B cell (primary cell): ENCODE measurements around the gene MOB3B. TPM values are rescaled to one million over a fixed set of nuclear protein-coding genes. Genes with fewer than 3 reads are reported as not detected.
A peak's percentile ranks its signal among the peaks of the same experiment; 100 is the strongest.

ENCODE experiments used
- ATAC-seq: fragments of 200-7000 bp; cut with Tn5 transposase; one replicate; pipeline ENCODE4 v1.10.0; 2021; ENCODE audit warnings: low read depth, mild to moderate bottlenecking, moderate number of reproducible peaks, moderate library complexity
- CTCF ChIA-PET: fragments of 350-600 bp; sonication (Branson Sonifier 250); formaldehyde crosslinking; loops from one replicate; lab custom pipeline; 2021; ENCODE audit warnings: antibody characterized with exemption, inconsistent platforms; lab: Charles Lee
- POLR2A ChIA-PET: fragments of 350-600 bp; sonication (Branson Sonifier 250); formaldehyde crosslinking; loops from one replicate; lab custom pipeline; 2021; ENCODE audit warnings: antibody characterized with exemption; lab: Charles Lee
- DNase-seq: peaks from one replicate; pipeline ENCODE4 v3.0.0; 2013
- H2AFZ ChIP-seq: 2 replicates; pipeline ENCODE4 v1.6.1; 2012; ENCODE audit warnings: mild to moderate bottlenecking, low read depth, low read length; ENCODE audit not compliant: insufficient read depth, poor library complexity, severe bottlenecking
- H3K27ac ChIP-seq, 2 donors: 1 replicate in 1 of 2; 2 replicates in 1 of 2; pipeline ENCODE4 v1.5.1; 2012 to 2013; ENCODE audit warnings: low read length in 2 of 2, mild to moderate bottlenecking in 2 of 2, moderate library complexity in 1 of 2
- H3K27me3 ChIP-seq, 4 experiments: fragments of 200-600 bp in 1 of 4; sonication (generic) in 1 of 4; replicated peaks in 1 of 4; 1 replicate in 2 of 4; 2 replicates in 2 of 4; pipeline versions ENCODE4 v1.6.1 to v1.7.0; 2013 to 2016; ENCODE audit warnings: low read length in 3 of 4, mild to moderate bottlenecking in 2 of 4, mixed read lengths in 1 of 4, moderate library complexity in 1 of 4; ENCODE audit not compliant: insufficient read depth in 4 of 4, control insufficient read depth in 3 of 4; ENCODE audit errors: control extremely low read depth in 1 of 4
- H3K36me3 ChIP-seq, 2 experiments: replicated peaks in 1 of 2; 1 replicate in 1 of 2; 2 replicates in 1 of 2; pipeline versions ENCODE4 v1.6.1 to v1.7.1; 2013; ENCODE audit warnings: low read length in 1 of 2; ENCODE audit not compliant: insufficient read depth in 2 of 2, control insufficient read depth in 1 of 2; ENCODE audit errors: control extremely low read depth in 1 of 2, extremely low read depth in 1 of 2
- H3K4me1 ChIP-seq, 2 donors: fragments of 200-600 bp in 1 of 2; sonication (generic) in 1 of 2; 1 replicate in 1 of 2; 2 replicates in 1 of 2; pipeline versions ENCODE4 v1.5.1 to v1.6.1; 2013 to 2017; ENCODE audit warnings: low read length in 2 of 2; ENCODE audit not compliant: control insufficient read depth in 2 of 2, insufficient read depth in 2 of 2
- H3K4me2 ChIP-seq: replicated peaks from 2 replicates; pipeline ENCODE3; 2012; ENCODE audit warnings: mild to moderate bottlenecking, low read depth, low read length; ENCODE audit not compliant: poor library complexity, severe bottlenecking
- H3K4me3 ChIP-seq, 5 experiments: fragments of 200-600 bp in 1 of 5; sonication (generic) in 1 of 5; 1 replicate in 3 of 5; 2 replicates in 2 of 5; pipeline versions ENCODE4 v1.5.1 to v1.7.0; 2011 to 2016; ENCODE audit warnings: low read length in 4 of 5, mild to moderate bottlenecking in 4 of 5, low read depth in 2 of 5, control low read depth in 1 of 5, moderate library complexity in 1 of 5; ENCODE audit not compliant: insufficient read depth in 1 of 5; ENCODE audit errors: control extremely low read depth in 1 of 5, extremely low read depth in 1 of 5
- H3K79me2 ChIP-seq: fragments of 200-600 bp; sonication (generic); one replicate; pipeline ENCODE4 v1.6.0; 2016; ENCODE audit warnings: low read length; ENCODE audit not compliant: control insufficient read depth, insufficient read depth
- H3K9ac ChIP-seq: fragments of 200-600 bp; sonication (generic); 2 replicates; pipeline ENCODE4 v1.6.1; 2017; ENCODE audit warnings: mild to moderate bottlenecking, low read length, moderate library complexity
- H3K9me3 ChIP-seq, 3 donors: one replicate each; pipeline versions ENCODE4 v1.6.1 to v1.7.1; 2013; ENCODE audit warnings: low read length in 2 of 3; ENCODE audit not compliant: control insufficient read depth in 2 of 3, insufficient read depth in 1 of 3; ENCODE audit errors: control extremely low read depth in 1 of 3
- H4K20me1 ChIP-seq: 2 replicates; pipeline ENCODE4 v1.6.0; 2012; ENCODE audit warnings: mild to moderate bottlenecking, low read length; ENCODE audit not compliant: insufficient read depth, control insufficient read depth, poor library complexity, severe bottlenecking
- H3K27ac Mint-ChIP-seq: one replicate; pipeline ENCODE4 v1.8.0; 2021; ENCODE audit warnings: mixed read lengths
- H3K27me3 Mint-ChIP-seq: one replicate; pipeline ENCODE4 v1.8.0; 2021; ENCODE audit warnings: mixed read lengths
- H3K4me1 Mint-ChIP-seq: one replicate; pipeline ENCODE4 v1.8.0; 2021; ENCODE audit warnings: mixed read lengths
- H3K4me3 Mint-ChIP-seq: one replicate; pipeline ENCODE4 v1.8.0; 2021; ENCODE audit warnings: mixed read lengths
- H3K9me3 Mint-ChIP-seq: one replicate; pipeline ENCODE4 v1.8.0; 2022; ENCODE audit warnings: mixed read lengths; ENCODE audit not compliant: insufficient read depth
- EZH2 ChIP-seq: IDR thresholded peaks from 2 replicates; pipeline ENCODE4 v1.6.1; 2012; ENCODE audit warnings: borderline replicate concordance, low read depth, mild to moderate bottlenecking, moderate library complexity, low read length; ENCODE audit not compliant: insufficient read depth, poor library complexity, severe bottlenecking
- WGBS: methylation state at CpG from one replicate; pipeline ENCODE4 v1.1.5; 2013; ENCODE audit warnings: missing lambda C conversion rate; ENCODE audit not compliant: insufficient coverage; 5-methylcytosine and 5-hydroxymethylcytosine counted together
- intact Hi-C: fragments of 100-400 bp; cut with micrococcal nuclease; formaldehyde crosslinking; loops from one replicate; pipeline ENCODE4 v1.10.0; 2022
- polyA plus RNA-seq: library from polyadenylated mRNA; depleted of rRNA; stranded (reverse); fragments of >200 nt; gene quantifications from 2 replicates; pipeline ENCODE4 v1.2.3, GENCODE V29; 2012
- total RNA-seq, 2 donors: library from RNA; stranded (reverse); fragments of 120-200 nt in 1 of 2; gene quantifications; 1 replicate in 1 of 2; 2 replicates in 1 of 2; pipeline versions ENCODE4 v1.2.3 to v1.2.4, GENCODE V29; 2013 to 2022
- TF ChIP-seq, protein P1 (sequence below): fragments of 200-600 bp; IDR thresholded peaks from one replicate; pipeline ENCODE4 v1.8.0; 2022; ENCODE audit warnings: antibody characterized with exemption, mild to moderate bottlenecking

The MOB3B gene
- total and polyA plus RNA-seq, 2 donors (not counting 1 experiment from before 2014, with no cell fraction given), result 7.3 to 7.9 TPM

DNA sequence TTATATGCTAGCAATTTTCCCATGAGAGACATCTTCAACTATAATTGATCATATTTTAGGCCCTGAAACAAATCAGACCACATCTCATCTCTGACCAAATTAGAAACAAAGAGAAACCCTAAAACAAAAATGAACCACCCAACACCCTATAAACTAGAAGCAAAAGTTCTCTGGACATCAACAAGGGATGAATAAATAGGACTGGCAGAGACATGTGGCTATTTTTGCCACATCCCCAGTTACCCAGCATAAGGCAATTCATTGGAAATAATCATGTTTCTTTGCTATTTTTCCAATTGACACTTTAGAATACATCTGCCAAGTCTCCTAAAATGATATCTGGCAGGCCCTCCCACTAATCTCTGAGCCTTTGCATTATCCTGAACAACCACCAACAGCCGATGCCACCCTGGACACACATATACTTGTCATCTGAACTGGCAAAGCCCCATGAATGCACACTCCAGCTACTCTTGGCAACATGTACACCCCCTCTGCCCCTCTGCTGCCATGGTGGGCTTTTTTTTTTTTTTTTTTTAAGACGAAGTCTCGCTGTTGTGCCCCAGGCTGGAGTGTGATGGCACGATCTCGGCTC lies 179.1 kb downstream of the MOB3B start:
- H3K4me3 Mint-ChIP-seq, result no peak overlapping the region

DNA sequence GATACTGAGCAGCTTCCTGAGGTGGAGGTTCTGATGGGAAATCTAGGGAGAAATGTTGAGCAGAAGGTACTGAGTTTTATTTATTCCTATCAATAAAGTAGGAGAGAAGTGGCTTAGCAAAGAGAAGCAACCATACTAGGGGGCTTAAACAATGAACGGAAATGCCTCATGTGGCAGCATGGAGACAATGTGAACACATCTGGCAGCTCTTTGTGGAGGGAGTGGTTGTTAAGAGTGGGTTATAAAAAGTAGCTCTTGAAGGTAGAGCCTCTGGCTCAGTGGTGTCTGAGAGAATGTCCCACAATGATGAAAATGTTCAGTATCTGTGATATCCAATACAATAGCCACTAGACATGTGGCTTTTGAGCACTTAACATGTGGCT lies 179.9 kb downstream of the MOB3B start:
- Mint-ChIP-seq H3K27me3 (no peaks in the 10 kb centered on the region), H3K4me3 (no peak overlapping the region), H3K9me3 (no peaks in the 10 kb centered on the region), H3K27ac (no peak overlapping the region), H3K4me1 (peaks cover 57% of the 10 kb centered on the region)
- intact Hi-C loops, result loop anchor here (5.0 to 10.0 kb wide), 3 partner anchors 45 to 178 kb away; partner anchors contain the start of gene MOB3B
- peaks cover 35 to 40% of the 10 kb centered on the region in 2 donors for H3K4me1 ChIP-seq
- no peak overlapping the region for H3K9ac ChIP-seq
- H3K4me2 ChIP-seq, result no peak overlapping the region
- H3K36me3 ChIP-seq, result no peaks in the 10 kb centered on the region
- no peaks in the 10 kb centered on the region for H3K27me3 ChIP-seq
- no peak overlapping the region for H3K27ac ChIP-seq
- no peak overlapping the region for H2AFZ ChIP-seq
- ChIA-PET POLR2A (interaction anchor here (0.7 kb wide), 1 partner anchor 74 kb away, joined by 6 read pairs; no protein-coding TSS in a partner anchor), CTCF (interaction anchor here (2.6 kb wide), 1 partner anchor 180 kb away, joined by 16 read pairs; the partner anchor contains the start of gene MOB3B)
- peaks cover 51% of the 10 kb centered on the region for H3K79me2 ChIP-seq
- H3K4me3 ChIP-seq, result no peak overlapping the region
- 78% methylated on average over 1 of the region's 1 CpG for WGBS
- H3K9me3 ChIP-seq, result no peaks in the 10 kb centered on the region
- DNase-seq (no peak), ATAC-seq (no peak)
- peaks cover 14% of the 10 kb centered on the region for H4K20me1 ChIP-seq
- TF ChIP-seq EZH2, result no peak
- TF ChIP-seq, protein P1, sequence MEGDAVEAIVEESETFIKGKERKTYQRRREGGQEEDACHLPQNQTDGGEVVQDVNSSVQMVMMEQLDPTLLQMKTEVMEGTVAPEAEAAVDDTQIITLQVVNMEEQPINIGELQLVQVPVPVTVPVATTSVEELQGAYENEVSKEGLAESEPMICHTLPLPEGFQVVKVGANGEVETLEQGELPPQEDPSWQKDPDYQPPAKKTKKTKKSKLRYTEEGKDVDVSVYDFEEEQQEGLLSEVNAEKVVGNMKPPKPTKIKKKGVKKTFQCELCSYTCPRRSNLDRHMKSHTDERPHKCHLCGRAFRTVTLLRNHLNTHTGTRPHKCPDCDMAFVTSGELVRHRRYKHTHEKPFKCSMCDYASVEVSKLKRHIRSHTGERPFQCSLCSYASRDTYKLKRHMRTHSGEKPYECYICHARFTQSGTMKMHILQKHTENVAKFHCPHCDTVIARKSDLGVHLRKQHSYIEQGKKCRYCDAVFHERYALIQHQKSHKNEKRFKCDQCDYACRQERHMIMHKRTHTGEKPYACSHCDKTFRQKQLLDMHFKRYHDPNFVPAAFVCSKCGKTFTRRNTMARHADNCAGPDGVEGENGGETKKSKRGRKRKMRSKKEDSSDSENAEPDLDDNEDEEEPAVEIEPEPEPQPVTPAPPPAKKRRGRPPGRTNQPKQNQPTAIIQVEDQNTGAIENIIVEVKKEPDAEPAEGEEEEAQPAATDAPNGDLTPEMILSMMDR, result no peak

More for the DNA sequence above, 179.1 kb downstream of the MOB3B start:
- Mint-ChIP-seq H3K4me1 (peaks cover 56% of the 10 kb centered on the region), H3K27me3 (no peaks in the 10 kb centered on the region), H3K27ac (peak overlapping the region; percentile 50), H3K9me3 (no peaks in the 10 kb centered on the region)
- Histone ChIP-seq H3K79me2 (peaks cover 44% of the 10 kb centered on the region), H3K9ac (no peak overlapping the region), H3K4me3 (no peak overlapping the region), H3K9me3 (no peaks in the 10 kb centered on the region), H2AFZ (no peak overlapping the region), H3K4me2 (no peak overlapping the region), H4K20me1 (peaks cover 11% of the 10 kb centered on the region), H3K27me3 (no peaks in the 10 kb centered on the region), H3K36me3 (no peaks in the 10 kb centered on the region), H3K27ac (no peak overlapping the region), H3K4me1 (peaks cover 35 to 39% of the 10 kb centered on the region in 2 donors)
- TF ChIP-seq, protein P1, result no peak
- TF ChIP-seq EZH2, result no peak
- DNase-seq (no peak), ATAC-seq (no peak)
- 100% methylated on average over 4 of the region's 5 CpGs for WGBS
- ChIA-PET POLR2A (no interaction called here), CTCF (no interaction called here)
- intact Hi-C loops, result loop anchor here (5.0 kb wide), 2 partner anchors 112 to 177 kb away; partner anchors contain the start of gene MOB3B
